ACHN (cell line): ENCODE measurements around the gene LSG1.
A peak's percentile ranks its signal among the peaks of the same experiment; 100 is the strongest.
"Not testable (repeated sequence)": the region's sequence is repeated elsewhere in the genome, so short reads cannot be mapped to it uniquely, and the experiment has no call there.

Experiments used
- DNase-seq: peaks from one replicate; pipeline ENCODE4 v3.0.0-alpha.2; 2015
- in situ Hi-C: cut with HindIII; loops from 2 replicates; pipeline ENCODE4 v1.10.0; 2017; ENCODE audit warnings: low sequenced_read_pairs, low pct_ligation_motif_present, low pct_unique_long_range_greater_than_20kb

Gene LSG1

DNA sequence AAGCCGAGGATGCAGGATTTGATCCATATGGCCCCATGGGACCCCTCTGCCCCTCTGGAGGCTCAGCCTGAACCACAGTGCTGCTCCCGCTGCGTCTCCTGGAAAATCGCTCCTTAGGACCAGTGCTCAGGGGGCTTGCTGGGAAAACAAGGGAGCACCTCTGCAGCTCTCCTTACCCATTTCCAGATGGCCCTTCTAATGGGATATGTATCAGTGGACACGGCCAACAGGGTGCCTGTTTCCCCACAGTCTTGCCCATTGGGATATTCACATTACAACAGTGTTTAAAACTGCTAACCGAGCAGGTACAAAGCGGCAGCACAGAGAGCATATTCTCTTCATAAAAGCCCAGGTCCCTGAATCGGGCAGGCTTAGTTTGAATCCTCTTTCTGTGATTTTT, 65.8 kb downstream of the LSG1 start:
- in situ Hi-C loops: no loop called here
- no peak for DNase-seq

DNA sequence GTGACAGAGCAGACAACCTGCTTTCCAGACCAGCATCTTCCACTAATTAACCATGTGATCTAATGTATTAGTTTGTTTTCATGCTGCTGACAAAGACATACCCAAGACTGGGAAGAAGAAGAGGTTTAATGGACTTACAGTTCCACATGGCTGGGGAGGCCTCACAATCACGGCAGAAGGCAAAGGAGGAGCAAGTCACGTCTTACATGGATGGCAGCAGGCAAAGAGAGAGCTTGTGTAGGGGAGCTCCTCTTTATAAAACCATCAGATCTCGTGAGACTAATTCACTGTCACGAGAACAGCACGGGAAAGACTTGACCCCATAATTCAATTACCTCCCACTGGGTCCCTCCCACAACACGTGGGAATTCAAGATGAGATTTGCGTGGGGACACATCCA, 66.7 kb downstream of the LSG1 start:
- in situ Hi-C loops, DNase-seq: not testable (repeated sequence)

DNA sequence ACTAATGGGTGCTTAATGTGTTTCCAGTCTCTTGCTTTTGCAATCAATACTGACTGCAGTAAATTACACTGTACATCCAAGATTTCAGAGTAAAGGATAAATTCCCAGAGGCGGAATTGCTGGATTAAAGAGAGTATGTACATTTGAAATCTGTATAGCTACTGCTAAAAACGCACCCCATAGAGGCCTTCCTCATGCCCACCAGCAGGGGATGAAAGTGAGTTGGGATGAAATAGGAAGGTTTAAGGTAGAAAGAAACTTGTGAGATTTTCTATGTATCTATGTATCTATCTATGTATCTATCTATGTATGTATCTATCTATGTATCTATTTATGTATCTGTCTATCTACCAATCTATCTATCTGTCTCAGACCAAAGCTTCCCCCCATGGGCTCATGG, 67.2 kb downstream of the LSG1 start:
- DNase-seq: peak; percentile 18
- in situ Hi-C loops: no loop called here

DNA sequence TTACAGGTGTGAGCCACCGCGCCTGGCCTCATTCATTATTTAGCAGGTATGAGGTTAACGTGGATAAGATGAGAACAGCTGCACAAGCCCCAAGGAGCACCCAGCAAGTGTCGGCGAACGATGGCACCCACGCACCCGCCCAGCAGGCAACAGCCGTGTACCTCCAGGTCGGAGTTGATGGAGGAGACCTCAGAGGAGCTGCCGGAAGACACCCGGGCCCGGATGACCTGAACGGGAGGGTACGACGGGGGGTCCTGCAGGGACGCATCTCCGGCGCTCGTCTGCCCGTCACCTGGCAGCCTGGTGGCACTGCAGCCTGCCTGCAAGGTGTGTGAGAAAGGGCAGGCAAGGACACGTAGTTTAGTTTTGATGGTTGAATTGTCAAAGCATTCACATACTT, 67.9 kb downstream of the LSG1 start:
- DNase-seq: no peak
- in situ Hi-C loops: no loop called here

DNA sequence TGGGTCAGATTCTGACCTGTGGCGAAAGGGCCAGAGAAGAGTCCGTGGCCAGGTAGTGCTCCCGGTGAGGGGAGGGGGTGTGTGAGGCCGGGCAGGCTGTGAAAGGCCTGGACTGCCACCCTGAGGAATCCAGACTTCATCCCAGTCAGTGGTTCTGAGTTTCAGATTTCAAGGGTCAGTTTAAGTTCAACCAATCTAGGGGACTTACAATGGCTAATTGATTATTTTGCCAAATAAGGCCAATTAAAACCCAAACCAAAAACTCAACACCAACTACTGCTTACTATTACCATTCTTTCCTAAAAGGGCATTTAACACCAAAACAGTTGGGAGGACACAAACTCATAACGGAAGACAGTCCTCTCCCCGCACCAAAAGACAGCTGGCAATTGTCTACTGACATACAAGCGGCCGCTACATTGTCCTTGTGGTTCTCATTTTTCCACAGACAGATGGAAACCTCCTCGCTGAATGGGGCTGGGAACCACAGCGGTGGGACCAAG, 69.3 kb downstream of the LSG1 start:
- no peak for DNase-seq
- in situ Hi-C loops: no loop called here

DNA sequence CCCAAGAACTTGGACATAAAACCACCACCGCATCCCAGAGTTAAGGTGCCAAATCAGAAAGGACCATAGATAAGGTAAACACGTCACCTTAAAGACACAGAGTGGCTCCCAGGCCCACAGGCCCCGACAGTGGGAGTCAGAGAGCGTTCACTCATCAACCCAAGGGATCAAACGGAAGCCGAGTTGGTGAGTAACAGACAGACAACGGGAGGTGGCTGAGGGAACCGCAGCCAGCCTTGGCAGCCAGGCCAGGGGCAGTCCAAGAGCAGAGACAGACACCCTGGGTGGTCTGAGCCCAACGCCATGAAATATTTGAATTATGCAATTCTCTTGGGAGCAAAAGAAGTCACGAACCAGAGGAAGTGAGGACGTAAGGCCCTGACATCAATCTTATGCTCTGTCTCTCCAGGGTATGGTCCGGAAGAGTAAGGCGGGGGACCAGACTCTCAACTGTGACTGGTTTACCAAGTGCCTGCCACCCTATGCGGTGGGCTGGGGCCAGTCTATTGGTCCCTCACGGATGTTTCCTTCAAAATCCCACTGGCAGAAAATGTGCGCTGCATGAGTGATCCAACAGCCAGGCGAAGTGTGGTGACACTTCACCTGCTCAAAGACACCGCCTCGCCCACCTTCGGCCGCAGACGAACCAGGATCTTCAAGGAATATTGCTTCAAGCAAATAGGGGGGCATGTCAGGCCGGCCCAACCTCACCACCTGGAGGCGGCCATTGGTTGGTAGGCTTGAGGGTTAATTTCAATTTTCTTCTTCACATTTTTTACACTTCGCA, 73.0 kb downstream of the LSG1 start:
- in situ Hi-C loops: no loop called here
- peak; percentile 98 for DNase-seq

DNA sequence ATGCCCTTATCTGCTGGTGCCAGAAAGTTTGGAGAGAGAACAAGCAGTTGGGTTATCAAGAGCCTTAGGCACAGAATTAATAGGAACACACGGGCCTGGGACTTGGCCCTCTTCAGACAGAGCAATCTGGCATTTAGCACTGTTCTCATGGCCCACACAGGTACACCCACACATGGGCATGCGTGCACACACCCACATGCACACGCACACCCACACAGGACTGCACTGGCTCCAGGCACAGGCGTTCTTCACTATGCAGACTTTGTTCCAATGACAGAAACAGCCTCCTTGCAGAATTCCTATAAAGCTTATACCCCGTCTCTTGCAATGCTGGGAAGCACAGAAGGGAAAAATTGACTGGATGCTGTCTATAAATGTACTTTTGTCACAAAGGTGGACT, 75.1 kb downstream of the LSG1 start:
- DNase-seq: no peak
- in situ Hi-C loops: no loop called here

DNA sequence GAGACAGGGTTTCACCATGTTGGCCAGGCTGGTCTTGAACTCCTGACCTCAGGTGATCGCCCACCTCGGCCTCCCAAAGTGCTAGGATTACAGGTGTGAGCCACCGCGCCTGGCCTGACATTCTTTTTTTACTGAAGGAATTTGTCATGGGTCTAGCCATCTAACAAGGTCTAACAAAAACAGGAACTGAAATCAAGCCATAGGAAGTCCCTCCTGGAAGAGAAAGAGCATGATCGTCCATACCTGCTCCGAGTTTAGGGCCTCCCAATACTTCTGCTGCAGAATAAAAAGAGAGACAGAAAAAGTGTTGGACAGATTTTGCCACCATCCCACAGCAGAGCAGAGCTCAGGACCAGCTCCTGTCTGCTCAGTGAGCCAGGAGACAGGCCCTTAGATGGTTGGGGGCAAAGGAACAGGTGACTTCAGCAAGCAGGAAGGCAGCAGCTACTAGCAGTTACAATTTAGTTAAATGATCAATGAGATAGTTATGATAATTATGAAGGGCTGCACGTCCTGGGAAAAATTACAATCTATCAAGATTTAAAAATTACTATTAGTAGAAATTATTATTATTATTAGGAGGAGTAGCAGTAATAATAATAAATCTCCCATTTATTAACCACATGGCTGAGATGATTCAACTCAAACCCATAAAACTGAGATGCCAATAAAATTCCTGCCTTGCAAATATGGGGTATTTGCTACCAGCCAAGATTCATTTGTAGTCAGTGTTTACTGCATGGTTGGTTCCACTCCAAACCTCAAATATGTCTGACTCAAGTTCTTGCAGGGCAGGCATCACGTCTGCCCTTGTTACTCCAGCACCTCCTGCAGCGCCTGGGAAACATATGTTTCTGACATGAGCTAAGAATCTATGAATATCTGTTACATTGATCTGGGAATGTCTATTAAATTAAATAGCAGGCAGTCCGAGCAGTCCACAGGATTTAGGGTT, 78.9 kb downstream of the LSG1 start:
- DNase-seq: peak; percentile 98
- in situ Hi-C loops: no loop called here
